Uterus (tissue), 2 donors: ENCODE data around the gene ATG2A.

Experiments used
- POLR2A ChIP-seq, 2 donors: fragments of 450-650 bp; IDR thresholded peaks; one replicate each; pipeline ENCODE4 v1.6.1; 2016; ENCODE audit warnings: antibody characterized with exemption in 2 of 2, mild to moderate bottlenecking in 1 of 2, moderate library complexity in 1 of 2
- TF ChIP-seq, protein P1 (sequence below), 4 experiments: fragments of 200-600 bp in 2 of 4; fragments of 450-650 bp in 2 of 4; sonication (generic) in 2 of 4; IDR thresholded peaks; one replicate each; pipeline ENCODE4 v1.5.1; 2016 to 2019; ENCODE audit warnings: antibody characterized with exemption in 4 of 4, mild to moderate bottlenecking in 2 of 4, moderate library complexity in 1 of 4

GRCh38 chr11:64857485-64857884 lies 59.5 kb downstream of the ATG2A start:
- TF ChIP-seq, protein P1, sequence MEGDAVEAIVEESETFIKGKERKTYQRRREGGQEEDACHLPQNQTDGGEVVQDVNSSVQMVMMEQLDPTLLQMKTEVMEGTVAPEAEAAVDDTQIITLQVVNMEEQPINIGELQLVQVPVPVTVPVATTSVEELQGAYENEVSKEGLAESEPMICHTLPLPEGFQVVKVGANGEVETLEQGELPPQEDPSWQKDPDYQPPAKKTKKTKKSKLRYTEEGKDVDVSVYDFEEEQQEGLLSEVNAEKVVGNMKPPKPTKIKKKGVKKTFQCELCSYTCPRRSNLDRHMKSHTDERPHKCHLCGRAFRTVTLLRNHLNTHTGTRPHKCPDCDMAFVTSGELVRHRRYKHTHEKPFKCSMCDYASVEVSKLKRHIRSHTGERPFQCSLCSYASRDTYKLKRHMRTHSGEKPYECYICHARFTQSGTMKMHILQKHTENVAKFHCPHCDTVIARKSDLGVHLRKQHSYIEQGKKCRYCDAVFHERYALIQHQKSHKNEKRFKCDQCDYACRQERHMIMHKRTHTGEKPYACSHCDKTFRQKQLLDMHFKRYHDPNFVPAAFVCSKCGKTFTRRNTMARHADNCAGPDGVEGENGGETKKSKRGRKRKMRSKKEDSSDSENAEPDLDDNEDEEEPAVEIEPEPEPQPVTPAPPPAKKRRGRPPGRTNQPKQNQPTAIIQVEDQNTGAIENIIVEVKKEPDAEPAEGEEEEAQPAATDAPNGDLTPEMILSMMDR (IDR thresholded peaks at IDR 0.05), result no peak
- TF ChIP-seq POLR2A (IDR thresholded peaks at IDR 0.05), result no peak
